GM23338 (cell line): ENCODE data around the gene IGF2BP3. TPM values are rescaled to one million over a fixed set of nuclear protein-coding genes. Genes with fewer than 3 reads are reported as not detected.

Experiments used
- ATAC-seq: fragments of 200-7000 bp; cut with Tn5 transposase; 3 replicates; pipeline ENCODE4 v1.9.1; 2020
- DNase-seq: peaks from one replicate; pipeline ENCODE4 v3.0.0-alpha.2; 2015; ENCODE audit warnings: low spot score
- H2AFZ ChIP-seq: fragments of 200-600 bp; sonication (generic); 2 replicates; pipeline ENCODE4 v1.8.0; 2016; ENCODE audit warnings: antibody characterized with exemption, mild to moderate bottlenecking, moderate library complexity
- H3F3A ChIP-seq: fragments of 200-600 bp; sonication (generic); replicated peaks from 2 replicates; pipeline ENCODE4 v1.8.0; 2017; ENCODE audit warnings: antibody characterized with exemption, mixed run types, low read depth
- H3K27ac ChIP-seq: fragments of 200-600 bp; sonication (generic); 2 replicates; pipeline ENCODE4 v1.6.1; 2016; ENCODE audit warnings: low read depth
- H3K27me3 ChIP-seq: fragments of 200-600 bp; sonication (generic); 2 replicates; pipeline ENCODE4 v1.8.0; 2016; ENCODE audit warnings: mild to moderate bottlenecking, mixed run types, moderate library complexity; ENCODE audit not compliant: insufficient read depth
- H3K36me3 ChIP-seq: fragments of 200-600 bp; sonication (generic); 2 replicates; pipeline ENCODE4 v1.8.0; 2016; ENCODE audit warnings: mild to moderate bottlenecking; ENCODE audit not compliant: insufficient read depth
- H3K4me1 ChIP-seq: fragments of 200-600 bp; sonication (generic); 2 replicates; pipeline ENCODE4 v1.8.0; 2016; ENCODE audit warnings: mild to moderate bottlenecking, moderate library complexity; ENCODE audit not compliant: insufficient read depth
- H3K4me2 ChIP-seq: fragments of 200-600 bp; sonication (generic); 2 replicates; pipeline ENCODE4 v1.7.1; 2017; ENCODE audit warnings: mixed run types
- H3K4me3 ChIP-seq: fragments of 200-600 bp; sonication (generic); 2 replicates; pipeline ENCODE4 v1.6.1; 2016; ENCODE audit warnings: mixed run types
- H3K79me2 ChIP-seq: fragments of 200-600 bp; sonication (generic); replicated peaks from 2 replicates; pipeline ENCODE4 v1.8.0; 2017; ENCODE audit warnings: mild to moderate bottlenecking; ENCODE audit not compliant: insufficient read depth
- H3K9me2 ChIP-seq: fragments of 200-600 bp; sonication (generic); 2 replicates; pipeline ENCODE4 v1.8.0; 2017; ENCODE audit not compliant: insufficient read depth
- H4K20me1 ChIP-seq: fragments of 200-600 bp; sonication (generic); replicated peaks from 2 replicates; pipeline ENCODE4 v1.8.0; 2017; ENCODE audit warnings: mild to moderate bottlenecking; ENCODE audit not compliant: insufficient read depth
- H3K27ac Mint-ChIP-seq: 2 replicates; pipeline ENCODE4 v1.8.0; 2020; ENCODE audit warnings: inconsistent platforms, mild to moderate bottlenecking, moderate library complexity, mixed read lengths
- H3K27me3 Mint-ChIP-seq: 3 replicates; pipeline ENCODE4 v1.8.0; 2022; ENCODE audit warnings: low read depth, mild to moderate bottlenecking, moderate library complexity, mixed read lengths, inconsistent platforms; ENCODE audit not compliant: insufficient read depth, poor library complexity
- H3K36me3 Mint-ChIP-seq: 3 replicates; pipeline ENCODE4 v1.8.0; 2021; ENCODE audit warnings: low read depth, mild to moderate bottlenecking, inconsistent platforms, moderate library complexity, mixed read lengths
- H3K4me1 Mint-ChIP-seq: 3 replicates; pipeline ENCODE4 v1.8.0; 2020; ENCODE audit warnings: mild to moderate bottlenecking, inconsistent platforms, mixed read lengths
- H3K4me3 Mint-ChIP-seq: 3 replicates; pipeline ENCODE4 v1.8.0; 2021; ENCODE audit warnings: moderate library complexity, mild to moderate bottlenecking, inconsistent platforms, mixed read lengths
- H3K9me3 Mint-ChIP-seq: 3 replicates; pipeline ENCODE4 v1.8.0; 2020; ENCODE audit warnings: moderate library complexity, mild to moderate bottlenecking, inconsistent platforms, mixed read lengths
- CREB1 ChIP-seq: fragments of 250-450 bp; sonication (Bioruptor Pico); IDR thresholded peaks from 2 replicates; pipeline ENCODE4 v1.5.0; 2020; ENCODE audit warnings: low read depth, mild to moderate bottlenecking, moderate library complexity
- CTCF ChIP-seq, 2 experiments: fragments of 200-600 bp in 1 of 2; sonication (generic) in 1 of 2; conservative IDR thresholded peaks; 2 replicates each; pipeline versions ENCODE4 v1.5.1 to v1.6.1; 2016 to 2017; ENCODE audit warnings: antibody characterized with exemption in 2 of 2, low read depth in 2 of 2, mild to moderate bottlenecking in 2 of 2, moderate library complexity in 1 of 2
- EZH2 ChIP-seq: fragments of 200-600 bp; sonication (generic); IDR thresholded peaks from one replicate; pipeline ENCODE4 v1.8.0; 2017; ENCODE audit warnings: antibody characterized with exemption, mild to moderate bottlenecking, low read depth; ENCODE audit not compliant: unreplicated experiment
- EZH2phosphoT487 ChIP-seq: fragments of 200-600 bp; sonication (generic); IDR thresholded peaks from one replicate; pipeline ENCODE4 v1.8.1; 2018; ENCODE audit warnings: antibody characterized with exemption; ENCODE audit not compliant: unreplicated experiment
- NANOG ChIP-seq: IDR thresholded peaks from 2 replicates; pipeline ENCODE4 v1.6.1; 2016; ENCODE audit warnings: antibody characterized with exemption, borderline replicate concordance
- POLR2AphosphoS5 ChIP-seq: IDR thresholded peaks from 2 replicates; pipeline ENCODE4 v1.6.1; 2016; ENCODE audit warnings: antibody characterized with exemption, low read depth
- STAT1 ChIP-seq: IDR thresholded peaks from one replicate; pipeline ENCODE4 v1.6.1; 2016; ENCODE audit warnings: antibody characterized with exemption; ENCODE audit not compliant: unreplicated experiment
- ZNF462 ChIP-seq: fragments of 250-450 bp; sonication (Bioruptor Pico); IDR thresholded peaks from 2 replicates; pipeline ENCODE4 v1.5.0; 2020; ENCODE audit warnings: mild to moderate bottlenecking, moderate library complexity
- polyA plus RNA-seq: library from polyadenylated mRNA; unstranded; fragments of >200 nt; fragmentation: Nextera tagmentation; extraction: Ambion mirVana; gene quantifications from 2 replicates; pipeline ENCODE4 v1.2.1, GENCODE V29; 2016
- total RNA-seq: library from RNA; depleted of rRNA; stranded (reverse); fragments of >200 nt; shearing (Covaris generic); gene quantifications from 2 replicates; pipeline ENCODE4 v1.2.3, GENCODE V29; 2014

The IGF2BP3 gene
- total and polyA plus RNA-seq, 2 experiments from 2014 or later: 52.0 to 183 TPM

GRCh38 chr7:23284871-23285270, 185.4 kb downstream of the IGF2BP3 start (continued):
- TF ChIP-seq ZNF462 (CRISPR knock-in tag) (no peak), EZH2phosphoT487 (no peak), STAT1 (no peak), CTCF (conservative IDR thresholded peaks at IDR 0.05; ENCODE audit: low read depth in 2 of 2) (no peak), EZH2 (no peak), NANOG (no peak), POLR2AphosphoS5 (no peak)

DNA sequence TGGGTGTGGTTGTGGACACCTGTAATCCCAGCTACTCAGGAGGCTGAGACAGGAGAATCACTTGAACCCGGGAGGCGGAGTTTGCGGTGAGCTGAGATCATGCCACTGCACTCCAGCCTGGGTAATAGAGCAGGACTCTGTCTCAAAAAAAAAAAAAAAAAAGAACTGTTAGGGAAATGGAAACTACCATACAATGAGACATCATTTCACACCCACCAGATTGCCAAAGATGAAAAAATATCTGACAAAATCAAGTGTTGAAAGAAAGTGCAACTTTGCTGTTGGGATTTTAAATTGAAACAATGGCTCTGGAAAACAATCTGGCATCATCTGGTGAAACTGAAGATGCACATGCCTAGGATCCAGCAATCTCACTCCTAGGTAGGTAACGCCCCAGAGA, 187.2 kb downstream of the IGF2BP3 start:
- Histone ChIP-seq H3K4me2 (no peak overlapping the region), H2AFZ (peak overlapping the region; percentile 10; the same call in 1 of the 2 replicates), H3K4me3 (no peak overlapping the region), H3K9me2 (no peaks in the 10 kb centered on the region), H3K27me3 (no peaks in the 10 kb centered on the region), H3K36me3 (no peaks in the 10 kb centered on the region), H4K20me1 (no peaks in the 10 kb centered on the region), H3K27ac (no peak overlapping the region), H3K79me2 (no peaks in the 10 kb centered on the region), H3K4me1 (no peaks in the 10 kb centered on the region), H3F3A (no peaks in the 10 kb centered on the region)
- Mint-ChIP-seq H3K27ac (no peak overlapping the region), H3K36me3 (no peaks in the 10 kb centered on the region), H3K4me1 (peaks cover 4% of the 10 kb centered on the region; the same call in 2 of the 3 replicates), H3K4me3 (no peak overlapping the region), H3K27me3 (no peaks in the 10 kb centered on the region), H3K9me3 (no peaks in the 10 kb centered on the region)
- DNase-seq (no peak), ATAC-seq (no peak)
- no peak for TF ChIP-seq CREB1 (CRISPR knock-in tag)
